Measurements from ENCODE around the gene THOC7.

THOC7 gene

DNA sequence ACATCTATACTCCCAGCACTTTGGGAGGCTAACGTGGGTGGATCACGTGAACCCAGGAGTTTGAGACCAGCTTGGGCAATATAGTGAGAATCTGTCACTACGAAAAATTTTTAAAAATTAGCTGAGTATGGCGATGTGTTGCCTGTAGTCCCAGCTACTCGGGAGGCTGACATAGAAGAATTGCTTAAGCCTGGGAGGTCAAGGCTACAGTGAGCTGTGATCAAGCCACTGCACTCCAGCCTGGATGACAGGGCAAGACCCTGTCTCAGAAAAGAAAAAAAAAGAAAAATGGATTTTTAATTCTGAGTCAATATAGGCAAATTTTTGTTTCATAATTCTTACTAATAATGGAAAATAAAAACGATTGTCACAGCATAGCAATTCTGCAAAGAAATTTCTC lies 31.2 kb downstream of the THOC7 start:
- DNase-seq, result no peak

DNA sequence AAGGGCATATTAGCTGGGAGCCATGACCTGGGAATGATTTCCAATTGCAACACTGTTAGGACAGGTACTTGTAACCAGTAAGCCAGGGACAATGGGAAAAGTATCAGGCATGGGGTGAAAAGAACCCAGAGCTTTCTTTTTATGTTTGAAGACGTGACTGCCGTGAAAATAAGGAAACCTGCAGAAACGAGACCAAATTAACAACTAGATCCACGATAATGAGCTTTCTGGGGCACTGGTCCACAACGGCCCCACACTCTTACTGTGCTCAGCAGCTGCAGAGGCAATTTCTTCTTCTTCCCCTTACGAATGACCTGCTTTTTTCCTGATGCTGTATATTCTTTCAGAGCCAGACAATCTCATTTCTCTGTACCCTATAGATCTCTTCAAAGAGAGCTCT lies 33.1 kb downstream of the THOC7 start:
- no peak for DNase-seq

DNA sequence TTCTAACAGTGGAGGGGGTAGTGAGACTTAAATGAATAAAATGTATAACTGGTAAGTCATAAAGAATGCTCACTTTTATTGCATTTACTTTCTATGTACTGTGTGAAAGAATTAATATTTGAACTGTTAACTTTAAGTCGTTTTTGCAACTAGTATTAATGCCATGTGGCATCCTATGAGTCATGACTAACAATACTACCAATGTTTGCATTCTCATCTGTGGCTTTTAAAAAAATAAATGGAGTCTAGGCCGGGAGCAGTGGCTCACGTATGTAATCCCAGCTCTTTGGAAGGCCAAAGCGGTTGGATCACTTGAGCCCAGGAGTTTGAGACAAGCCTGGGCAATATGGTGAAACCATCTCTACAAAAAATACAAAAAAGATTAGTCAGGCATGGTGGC lies 39.3 kb downstream of the THOC7 start:
- DNase-seq, result no peak

DNA sequence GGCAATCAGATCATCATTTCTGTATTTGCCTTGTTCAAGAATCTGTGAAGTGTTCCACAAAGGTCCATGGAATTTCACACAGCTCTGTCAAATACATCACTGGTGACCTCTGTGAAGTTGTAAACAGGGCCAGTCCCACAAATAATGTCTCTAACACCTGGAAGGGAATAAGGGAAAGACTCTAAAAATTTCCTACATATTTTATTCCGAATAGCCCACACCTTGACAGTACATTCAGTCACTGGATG lies 44.5 kb downstream of the THOC7 start, which contains the start of gene C3orf49:
Gene C3orf49, plus strand, starts transcription at position 149 of the 248 bp plus-strand sequence. CDS start 173 bp downstream, outside the sequence.
- no peak for DNase-seq

DNA sequence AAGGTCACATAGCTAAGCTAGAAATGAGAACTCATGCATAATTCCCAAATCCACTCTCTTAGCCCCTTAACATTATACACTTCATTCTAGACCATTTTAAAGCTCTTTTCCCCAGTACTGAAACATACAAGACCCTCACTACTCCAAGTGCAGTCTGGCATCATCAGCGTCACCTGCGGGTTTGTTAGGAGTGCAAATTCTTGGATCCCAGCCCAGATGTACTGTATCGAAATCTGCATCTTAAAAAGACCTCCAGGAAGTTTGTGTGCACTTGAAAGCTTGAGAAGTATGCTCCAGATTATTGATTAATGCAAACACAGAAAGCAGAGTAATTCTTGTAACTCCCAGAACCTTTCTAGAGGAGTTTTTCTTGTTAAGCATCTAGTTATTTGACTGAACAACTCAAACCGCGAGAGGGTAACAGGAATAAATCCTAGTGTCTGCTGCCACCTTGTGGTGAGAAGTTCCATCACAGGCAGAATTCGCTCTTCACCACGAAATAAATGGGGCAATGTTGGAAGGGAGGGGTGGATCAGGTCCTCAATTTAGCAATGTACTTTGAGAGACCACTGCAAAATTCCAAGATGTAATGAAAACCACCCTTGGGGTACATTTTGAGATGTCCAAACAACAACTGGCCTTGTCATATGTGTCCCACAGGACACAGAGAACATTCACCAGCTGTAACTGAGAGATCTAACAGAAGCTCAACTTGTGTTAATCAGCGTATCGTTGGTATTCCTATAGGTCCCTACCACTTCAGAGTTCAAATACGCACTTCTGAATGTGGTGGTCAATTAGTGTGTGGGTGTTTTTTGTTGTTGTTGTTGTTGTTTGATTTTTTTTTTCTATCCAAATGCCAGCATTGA lies 45.1 kb downstream of the THOC7 start:
- peak; percentile 63 to 64 for DNase-seq

DNA sequence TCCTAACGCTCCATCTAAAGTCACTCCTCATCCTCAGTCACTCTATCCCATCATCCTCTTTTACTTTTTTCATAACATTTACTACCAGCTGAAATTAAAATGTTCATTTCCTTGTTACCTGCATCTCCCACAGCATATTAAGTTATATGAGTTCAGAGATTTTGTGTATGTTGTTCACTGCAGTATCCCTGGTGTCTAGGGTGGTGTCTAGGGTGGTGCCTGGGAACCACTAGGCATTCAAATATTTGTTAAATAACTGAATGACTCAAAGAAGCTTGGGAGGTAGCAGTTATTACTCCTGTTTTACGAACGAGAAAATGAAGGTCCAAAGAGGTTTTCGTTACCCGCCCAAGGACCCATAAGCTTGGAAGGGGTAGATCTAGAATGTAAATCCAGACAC lies 46.4 kb downstream of the THOC7 start:
- DNase-seq, result no peak

DNA sequence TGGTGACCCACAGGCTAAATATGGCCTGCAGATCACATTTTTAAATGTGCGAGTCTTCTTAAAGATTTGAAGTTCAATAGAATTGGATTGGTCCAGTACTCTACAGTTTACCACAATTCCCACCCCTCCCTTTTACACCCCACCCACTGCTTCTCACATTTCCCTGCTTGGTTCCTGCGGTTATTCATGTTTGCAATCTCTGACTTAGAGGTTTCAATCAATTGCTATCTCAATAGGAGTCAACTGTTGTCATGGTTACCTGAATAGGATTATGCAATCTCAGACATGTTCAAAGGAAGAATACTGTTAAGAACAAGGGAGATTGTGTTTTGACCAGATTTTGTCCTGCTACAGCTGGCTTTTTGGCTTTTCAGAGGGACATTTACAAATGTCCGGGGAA lies 49.4 kb downstream of the THOC7 start:
- DNase-seq, result no peak

DNA sequence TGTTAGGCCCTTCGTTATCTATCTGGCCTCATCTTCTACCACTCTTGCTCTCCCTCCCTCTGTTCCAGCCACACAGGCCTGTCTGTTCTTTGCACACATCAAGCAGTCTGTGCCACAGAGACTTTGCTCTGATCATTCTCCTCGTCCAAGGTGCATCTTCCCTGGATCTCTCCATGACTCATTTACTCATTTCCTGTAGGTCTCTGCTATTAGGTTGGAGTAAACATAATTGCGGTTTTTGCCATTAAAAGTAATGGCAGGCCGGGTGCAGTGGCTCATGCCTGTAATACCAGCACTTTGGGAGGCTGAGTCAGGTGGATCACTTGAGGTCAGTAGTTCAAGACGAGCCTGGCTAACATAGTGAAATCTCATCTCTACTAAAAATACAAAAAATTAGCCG lies 54.0 kb downstream of the THOC7 start:
- DNase-seq, result no peak

DNA sequence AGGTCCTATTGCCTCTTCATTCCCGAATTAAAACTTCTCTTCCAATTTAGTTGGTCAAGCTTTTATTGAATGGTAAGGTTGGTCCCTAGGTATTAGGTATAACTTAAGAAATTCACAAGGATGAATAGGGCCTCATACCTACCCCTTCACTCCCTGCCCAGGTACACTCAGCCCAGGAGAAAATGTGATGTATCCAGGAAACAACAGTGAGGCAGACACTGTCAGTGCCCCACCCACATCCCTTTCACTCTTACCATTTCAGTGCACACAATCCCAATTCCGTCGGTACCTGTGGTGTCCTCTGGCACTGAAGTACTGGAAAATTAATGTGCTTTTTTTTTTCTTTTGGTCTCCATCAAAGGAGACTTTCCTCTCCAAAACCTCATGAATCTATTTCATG lies 55.0 kb downstream of the THOC7 start:
- DNase-seq, result no peak

DNA sequence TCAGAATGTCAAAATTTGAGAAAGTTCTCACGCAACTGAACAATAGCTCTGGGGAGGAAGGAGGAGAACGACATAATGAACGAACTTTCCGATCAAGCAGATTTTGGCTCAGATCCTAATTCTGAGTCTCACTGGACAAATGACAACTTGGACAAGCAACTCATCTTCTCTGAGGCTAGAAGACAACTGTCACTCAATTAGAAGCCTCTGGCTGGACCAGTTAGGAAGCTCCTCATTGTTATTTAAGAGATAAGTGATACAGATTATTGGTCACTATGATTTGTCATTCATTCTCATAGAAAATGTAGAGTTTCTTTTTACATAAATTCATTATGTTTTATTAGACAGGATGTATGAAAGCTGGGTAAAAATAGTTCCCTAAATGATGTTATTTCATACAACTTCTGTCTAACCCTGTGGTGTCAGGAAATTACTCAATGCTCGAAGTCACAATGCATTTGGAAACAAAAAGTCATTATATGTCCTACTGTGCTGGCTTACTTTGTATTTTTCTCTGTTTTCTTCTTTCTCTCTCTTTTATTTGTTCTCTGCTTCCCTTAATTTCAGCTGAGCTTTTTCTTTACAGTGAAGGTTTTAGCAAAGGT lies 55.5 kb downstream of the THOC7 start:
- no peak for DNase-seq

DNA sequence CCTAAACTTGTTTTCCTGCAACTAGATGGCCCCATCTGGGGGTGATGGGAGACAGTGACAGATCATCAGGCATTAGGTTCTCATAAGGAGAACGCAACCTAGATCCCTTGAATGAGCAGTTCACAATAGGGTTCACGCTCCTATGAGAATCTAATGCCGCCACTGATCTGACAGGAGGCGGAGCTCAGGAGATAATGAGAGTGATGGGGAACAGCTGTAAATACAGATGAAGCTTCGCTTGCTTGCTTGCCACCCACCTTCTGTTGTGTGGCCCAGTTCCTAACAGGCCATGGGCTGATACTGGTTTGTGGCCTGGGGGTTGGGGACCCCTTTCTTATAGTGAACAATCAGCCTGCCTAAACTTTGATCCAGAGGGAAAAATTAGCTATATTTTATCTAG lies 59.7 kb downstream of the THOC7 start:
- no peak for DNase-seq

DNA sequence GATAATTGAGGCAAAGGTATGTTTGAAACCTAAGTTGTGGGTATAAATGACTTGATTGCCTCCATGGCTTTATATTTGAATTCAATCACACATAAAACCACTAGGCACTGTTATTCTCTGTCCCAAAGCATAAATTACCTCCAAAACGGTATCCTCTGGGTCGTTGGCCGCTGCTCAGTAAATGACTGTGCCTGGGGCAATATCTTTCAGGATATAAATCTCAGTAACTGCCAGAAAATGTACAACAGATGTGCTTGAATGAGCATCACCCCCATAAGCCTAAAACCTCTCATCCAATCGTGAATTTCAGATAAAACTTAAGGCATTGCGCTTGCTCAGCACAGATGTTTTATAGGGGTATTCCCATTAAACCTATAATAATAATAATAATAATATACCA lies 63.5 kb downstream of the THOC7 start:
- DNase-seq, result no peak

DNA sequence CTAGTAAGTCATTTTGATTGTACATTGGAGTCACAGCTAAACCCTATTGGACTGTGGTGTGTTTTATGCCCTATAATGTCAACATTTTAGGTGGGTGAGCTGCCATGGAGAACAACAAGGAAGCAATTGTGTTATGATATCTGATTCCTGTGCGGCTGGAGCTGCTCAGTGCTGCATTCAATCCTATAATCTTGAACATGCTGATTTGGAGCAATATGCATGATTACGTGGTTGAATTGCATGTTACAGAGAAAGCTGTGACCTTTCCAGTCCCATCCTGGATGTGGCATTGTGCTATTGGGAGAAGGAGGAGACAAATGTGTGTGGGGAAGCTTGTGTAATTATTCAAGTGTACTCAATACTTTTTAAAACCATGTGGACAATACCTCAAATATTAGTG lies 64.7 kb downstream of the THOC7 start:
- no peak for DNase-seq

DNA sequence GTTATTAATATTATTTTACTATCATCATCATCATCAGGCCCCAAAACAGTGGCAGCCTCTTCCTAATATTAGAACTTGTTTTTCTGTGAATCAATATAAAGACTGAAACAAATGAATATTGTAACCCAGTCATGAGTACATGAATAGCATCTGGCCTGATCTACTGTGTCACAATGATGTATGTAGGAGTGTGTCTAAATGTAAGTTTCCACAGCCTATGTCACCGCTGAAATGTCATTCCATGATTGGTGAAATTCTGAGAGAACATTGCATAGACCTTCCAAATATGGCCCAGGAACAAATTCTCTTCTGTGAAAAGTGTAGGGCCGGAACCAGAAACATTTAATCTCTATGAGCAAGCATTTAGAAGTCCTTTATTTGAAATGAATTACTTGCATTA lies 65.1 kb downstream of the THOC7 start:
- no peak for DNase-seq

DNA sequence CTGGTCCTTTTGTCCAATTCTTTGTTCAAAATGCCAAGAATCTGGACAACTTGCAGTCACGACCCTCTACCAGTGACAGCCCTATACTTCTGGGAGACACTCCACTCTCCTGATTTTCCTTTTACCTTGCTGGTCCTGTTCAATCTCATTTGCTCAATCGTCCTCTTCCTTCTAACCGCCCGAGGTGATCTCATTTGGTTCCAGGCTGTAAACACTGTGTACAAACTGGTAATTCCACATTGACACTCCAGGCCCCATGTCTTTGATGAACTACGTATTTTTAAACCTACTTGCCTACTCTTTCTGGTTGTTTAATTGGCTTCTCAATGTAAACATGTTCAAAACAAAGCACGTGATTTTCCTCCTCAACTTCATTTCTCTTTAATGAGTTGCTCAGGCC lies 68.2 kb downstream of the THOC7 start:
- DNase-seq, result no peak

DNA sequence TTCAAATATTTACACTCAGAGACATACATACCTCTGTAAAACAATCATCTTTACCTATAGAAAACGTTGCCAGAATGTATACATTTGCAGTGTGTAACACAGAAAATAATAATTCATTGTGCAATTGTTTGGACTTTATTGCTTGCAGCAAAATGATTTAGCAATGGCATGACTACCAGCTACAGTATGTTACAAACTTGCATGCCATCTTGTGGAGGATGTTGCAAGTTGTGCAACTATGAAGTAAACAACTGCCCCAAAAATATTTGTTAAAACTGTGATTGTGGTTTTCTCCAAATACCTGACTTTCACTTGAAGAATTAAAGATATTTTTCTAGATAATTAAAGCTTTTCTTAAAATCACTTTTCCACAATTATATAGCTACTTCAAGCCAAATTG lies 71.6 kb downstream of the THOC7 start:
- no peak for DNase-seq
